Ishikawa (cell line): ENCODE results near the gene ANKRD13D.

Source experiments
- CREB1 ChIP-seq: IDR thresholded peaks from 2 replicates; pipeline ENCODE4 v1.6.1; 2012; ENCODE audit warnings: low read depth
- TCF12 ChIP-seq: IDR thresholded peaks from 2 replicates; pipeline ENCODE4 v1.6.1; 2012; ENCODE audit warnings: low read depth
- YY1 ChIP-seq: IDR thresholded peaks from 2 replicates; pipeline ENCODE4 v1.6.1; 2012; ENCODE audit warnings: low read depth

DNA sequence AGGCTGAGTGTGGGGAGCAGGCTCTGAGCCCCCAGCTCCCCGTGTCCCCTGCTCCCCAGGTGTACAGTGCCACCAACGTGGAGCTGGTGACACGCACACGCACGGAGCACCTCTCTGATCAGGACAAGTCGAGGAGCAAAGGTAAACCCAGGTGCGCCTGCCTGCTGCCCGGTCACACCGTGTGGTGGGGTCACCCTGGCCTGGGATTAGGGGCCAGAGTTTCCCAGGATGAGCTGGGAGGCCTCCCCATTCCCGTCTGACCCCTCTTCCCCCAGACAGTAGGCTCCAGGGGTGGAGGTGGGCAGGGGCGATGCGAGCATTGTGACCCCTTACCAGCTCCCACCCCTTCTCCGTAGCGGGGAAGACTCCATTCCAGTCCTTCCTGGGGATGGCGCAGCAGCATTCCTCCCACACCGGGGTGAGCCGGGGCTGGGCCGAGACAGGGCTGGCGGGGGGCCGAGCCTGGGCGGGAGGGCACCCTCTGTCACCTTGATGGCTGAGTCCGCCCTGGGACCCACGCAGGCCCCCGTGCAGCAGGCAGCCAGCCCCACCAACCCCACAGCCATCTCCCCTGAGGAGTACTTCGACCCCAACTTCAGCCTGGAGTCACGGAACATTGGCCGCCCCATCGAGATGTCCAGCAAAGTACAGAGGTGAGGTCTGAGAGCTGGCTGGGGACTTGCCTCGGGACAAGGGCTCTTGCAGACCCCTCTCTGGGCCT lies 10.5 kb downstream of the ANKRD13D start:
- TF ChIP-seq YY1 (no peak), TCF12 (no peak), CREB1 (no peak)
